ENCODE results near the gene DUSP16. TPM values are rescaled to one million over a fixed set of nuclear protein-coding genes. Genes with fewer than 3 reads are reported as not detected.
A peak's percentile ranks its signal among the peaks of the same experiment; 100 is the strongest.

DUSP16 gene
- total RNA-seq, 1 experiment from 2014 or later = 51.9 TPM

DNA sequence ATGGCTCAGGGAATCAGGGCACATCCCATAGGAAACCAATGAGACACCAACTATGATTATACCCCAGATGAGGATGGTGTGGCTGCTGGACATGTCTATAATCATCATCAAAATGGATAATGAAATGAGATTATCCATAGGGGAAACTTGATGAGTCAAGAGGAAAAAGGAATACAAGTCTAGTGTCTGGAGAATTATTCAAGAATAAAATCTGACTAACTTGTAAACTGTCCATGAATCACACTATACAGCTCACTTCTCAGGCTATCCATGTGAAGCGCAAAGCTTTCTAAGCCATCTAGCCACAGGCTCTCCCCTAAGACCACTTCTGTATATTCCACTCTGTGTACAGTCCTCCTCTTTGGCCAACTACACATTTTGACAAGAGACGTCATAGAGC, 52.5 kb downstream of the DUSP16 start:
- Mint-ChIP-seq H3K4me1 (peaks cover 64% of the 10 kb centered on the region), H3K36me3 (0 out of 2 replicates have a peak, but pooled peaks cover 4% of the 10 kb centered on the region), H3K4me3 (no peak overlapping the region), H3K27me3 (ENCODE audit: low read depth) (no peaks in the 10 kb centered on the region), H3K27ac (peak overlapping the region; percentile 60; the same call in 1 of the 2 replicates), H3K9me3 (no peaks in the 10 kb centered on the region)
- DNase-seq (ENCODE audit: low spot score) (no peak), ATAC-seq (no peak)
- ChIA-PET POLR2A (no interaction called here), CTCF (interaction anchor here (1.5 kb wide), 1 partner anchor 12 kb away, joined by 5 read pairs; no protein-coding TSS in a partner anchor)
- no peak for TF ChIP-seq MYBL2 (CRISPR knock-in tag; IDR thresholded peaks at IDR 0.05)
- no peak for TF ChIP-seq FOXJ3 (CRISPR knock-in tag; IDR thresholded peaks at IDR 0.05; ENCODE audit: borderline replicate concordance)
- no peak for TF ChIP-seq JAZF1 (CRISPR knock-in tag; IDR thresholded peaks at IDR 0.05)
- no peak for TF ChIP-seq SP1 (CRISPR knock-in tag; conservative IDR thresholded peaks at IDR 0.05)
- no peak for TF ChIP-seq NFYB (CRISPR knock-in tag; conservative IDR thresholded peaks at IDR 0.05; ENCODE audit: low read depth)
- TF ChIP-seq FOXP1 (CRISPR knock-in tag; IDR thresholded peaks at IDR 0.05; ENCODE audit: borderline replicate concordance) = no peak
- TF ChIP-seq GRHL2 (CRISPR knock-in tag; IDR thresholded peaks at IDR 0.05; ENCODE audit: insufficient replicate concordance, severe bottlenecking) = no peak
- no peak for TF ChIP-seq NR1H2 (CRISPR knock-in tag; IDR thresholded peaks at IDR 0.05)
- TF ChIP-seq ZNF416 (CRISPR knock-in tag; IDR thresholded peaks at IDR 0.05) = no peak
- TF ChIP-seq, protein P1, sequence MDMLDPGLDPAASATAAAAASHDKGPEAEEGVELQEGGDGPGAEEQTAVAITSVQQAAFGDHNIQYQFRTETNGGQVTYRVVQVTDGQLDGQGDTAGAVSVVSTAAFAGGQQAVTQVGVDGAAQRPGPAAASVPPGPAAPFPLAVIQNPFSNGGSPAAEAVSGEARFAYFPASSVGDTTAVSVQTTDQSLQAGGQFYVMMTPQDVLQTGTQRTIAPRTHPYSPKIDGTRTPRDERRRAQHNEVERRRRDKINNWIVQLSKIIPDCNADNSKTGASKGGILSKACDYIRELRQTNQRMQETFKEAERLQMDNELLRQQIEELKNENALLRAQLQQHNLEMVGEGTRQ (CRISPR knock-in tag; IDR thresholded peaks at IDR 0.05) = no peak
- TF ChIP-seq ZNF232 (CRISPR knock-in tag; IDR thresholded peaks at IDR 0.05) = no peak
- TF ChIP-seq MXD4 (CRISPR knock-in tag; IDR thresholded peaks at IDR 0.05; ENCODE audit: borderline replicate concordance) = no peak
- no peak for TF ChIP-seq ZNF219 (CRISPR knock-in tag; IDR thresholded peaks at IDR 0.05; ENCODE audit: borderline replicate concordance)

DNA sequence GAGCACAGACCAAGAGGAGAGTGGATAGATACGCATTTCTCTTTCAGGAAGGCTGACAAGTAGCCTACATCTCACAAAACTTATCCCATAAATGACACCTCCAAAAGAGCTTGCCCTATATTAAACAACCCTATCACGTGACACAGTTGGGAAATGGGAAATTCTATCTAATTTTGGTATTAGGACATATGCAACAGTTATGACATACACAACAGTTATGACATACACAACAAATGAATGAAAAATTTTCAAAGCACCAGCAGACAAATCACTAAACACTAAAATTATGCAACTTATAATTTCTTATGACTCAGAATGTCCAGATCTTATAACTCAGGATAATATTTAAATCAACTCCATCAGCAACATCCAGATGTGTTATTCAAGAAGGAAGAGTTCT, 54.1 kb downstream of the DUSP16 start:
- ATAC-seq (no peak), DNase-seq (ENCODE audit: low spot score) (no peak)
- Mint-ChIP-seq H3K27ac (0 out of 2 replicates have a peak overlapping the region, but pooled peaks have one; percentile 54), H3K27me3 (ENCODE audit: low read depth) (no peaks in the 10 kb centered on the region), H3K4me3 (no peak overlapping the region), H3K4me1 (peaks cover 61% of the 10 kb centered on the region), H3K9me3 (no peaks in the 10 kb centered on the region), H3K36me3 (0 out of 2 replicates have a peak, but pooled peaks cover 4% of the 10 kb centered on the region)
- ChIA-PET CTCF (interaction anchor here (1.3 kb wide), 1 partner anchor 9 kb away, joined by 3 read pairs; no protein-coding TSS in a partner anchor), POLR2A (no interaction called here)
- TF ChIP-seq HMGA2 (CRISPR knock-in tag; IDR thresholded peaks at IDR 0.05) = no peak
- TF ChIP-seq, protein P2, sequence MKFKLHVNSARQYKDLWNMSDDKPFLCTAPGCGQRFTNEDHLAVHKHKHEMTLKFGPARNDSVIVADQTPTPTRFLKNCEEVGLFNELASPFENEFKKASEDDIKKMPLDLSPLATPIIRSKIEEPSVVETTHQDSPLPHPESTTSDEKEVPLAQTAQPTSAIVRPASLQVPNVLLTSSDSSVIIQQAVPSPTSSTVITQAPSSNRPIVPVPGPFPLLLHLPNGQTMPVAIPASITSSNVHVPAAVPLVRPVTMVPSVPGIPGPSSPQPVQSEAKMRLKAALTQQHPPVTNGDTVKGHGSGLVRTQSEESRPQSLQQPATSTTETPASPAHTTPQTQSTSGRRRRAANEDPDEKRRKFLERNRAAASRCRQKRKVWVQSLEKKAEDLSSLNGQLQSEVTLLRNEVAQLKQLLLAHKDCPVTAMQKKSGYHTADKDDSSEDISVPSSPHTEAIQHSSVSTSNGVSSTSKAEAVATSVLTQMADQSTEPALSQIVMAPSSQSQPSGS (CRISPR knock-in tag; IDR thresholded peaks at IDR 0.05; ENCODE audit: borderline replicate concordance, low read depth) = no peak
- TF ChIP-seq KAT7 (CRISPR knock-in tag; IDR thresholded peaks at IDR 0.05; ENCODE audit: borderline replicate concordance) = no peak
- TF ChIP-seq PRRX2 (CRISPR knock-in tag; IDR thresholded peaks at IDR 0.05) = no peak
- TF ChIP-seq TP53 (CRISPR knock-in tag; IDR thresholded peaks at IDR 0.05) = no peak
- TF ChIP-seq, protein P3, sequence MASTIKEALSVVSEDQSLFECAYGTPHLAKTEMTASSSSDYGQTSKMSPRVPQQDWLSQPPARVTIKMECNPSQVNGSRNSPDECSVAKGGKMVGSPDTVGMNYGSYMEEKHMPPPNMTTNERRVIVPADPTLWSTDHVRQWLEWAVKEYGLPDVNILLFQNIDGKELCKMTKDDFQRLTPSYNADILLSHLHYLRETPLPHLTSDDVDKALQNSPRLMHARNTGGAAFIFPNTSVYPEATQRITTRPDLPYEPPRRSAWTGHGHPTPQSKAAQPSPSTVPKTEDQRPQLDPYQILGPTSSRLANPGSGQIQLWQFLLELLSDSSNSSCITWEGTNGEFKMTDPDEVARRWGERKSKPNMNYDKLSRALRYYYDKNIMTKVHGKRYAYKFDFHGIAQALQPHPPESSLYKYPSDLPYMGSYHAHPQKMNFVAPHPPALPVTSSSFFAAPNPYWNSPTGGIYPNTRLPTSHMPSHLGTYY (CRISPR knock-in tag; IDR thresholded peaks at IDR 0.05) = no peak

DNA sequence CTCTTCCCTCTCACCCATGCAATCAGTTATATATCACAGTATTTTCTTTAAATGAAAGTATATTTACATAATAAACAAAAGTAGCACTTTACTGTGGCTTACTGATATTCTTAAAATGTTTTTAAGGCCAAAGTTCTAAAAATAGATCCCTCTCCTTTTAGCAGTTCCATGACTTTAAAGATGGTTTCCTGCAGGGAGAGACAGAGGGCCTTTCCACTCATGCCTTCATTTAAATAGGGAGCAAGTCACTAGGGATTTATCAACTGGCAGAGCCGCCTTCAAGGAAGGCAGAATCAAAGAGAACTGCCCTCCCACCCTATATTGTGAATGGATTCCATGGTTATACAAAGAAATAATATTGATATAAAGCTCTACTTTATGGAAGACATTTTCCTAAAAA, 55.5 kb downstream of the DUSP16 start:
- CTCF ChIA-PET = no interaction called here
- TF ChIP-seq NFE2L1 (CRISPR knock-in tag; IDR thresholded peaks at IDR 0.05) (no peak), ZNF263 (CRISPR knock-in tag; IDR thresholded peaks at IDR 0.05; ENCODE audit: low read depth) (no peak), TEAD4 (CRISPR knock-in tag; IDR thresholded peaks at IDR 0.05) (no peak), MXD4 (CRISPR knock-in tag; IDR thresholded peaks at IDR 0.05; ENCODE audit: borderline replicate concordance) (no peak), EMX1 (CRISPR knock-in tag; IDR thresholded peaks at IDR 0.05) (no peak), GTF2I (CRISPR knock-in tag; conservative IDR thresholded peaks at IDR 0.05) (no peak)
- TF ChIP-seq, protein P3 (CRISPR knock-in tag; IDR thresholded peaks at IDR 0.05) = no peak
- TF ChIP-seq, protein P4, sequence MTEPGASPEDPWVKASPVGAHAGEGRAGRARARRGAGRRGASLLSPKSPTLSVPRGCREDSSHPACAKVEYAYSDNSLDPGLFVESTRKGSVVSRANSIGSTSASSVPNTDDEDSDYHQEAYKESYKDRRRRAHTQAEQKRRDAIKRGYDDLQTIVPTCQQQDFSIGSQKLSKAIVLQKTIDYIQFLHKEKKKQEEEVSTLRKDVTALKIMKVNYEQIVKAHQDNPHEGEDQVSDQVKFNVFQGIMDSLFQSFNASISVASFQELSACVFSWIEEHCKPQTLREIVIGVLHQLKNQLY (CRISPR knock-in tag; IDR thresholded peaks at IDR 0.05) = no peak
- TF ChIP-seq, protein P5, sequence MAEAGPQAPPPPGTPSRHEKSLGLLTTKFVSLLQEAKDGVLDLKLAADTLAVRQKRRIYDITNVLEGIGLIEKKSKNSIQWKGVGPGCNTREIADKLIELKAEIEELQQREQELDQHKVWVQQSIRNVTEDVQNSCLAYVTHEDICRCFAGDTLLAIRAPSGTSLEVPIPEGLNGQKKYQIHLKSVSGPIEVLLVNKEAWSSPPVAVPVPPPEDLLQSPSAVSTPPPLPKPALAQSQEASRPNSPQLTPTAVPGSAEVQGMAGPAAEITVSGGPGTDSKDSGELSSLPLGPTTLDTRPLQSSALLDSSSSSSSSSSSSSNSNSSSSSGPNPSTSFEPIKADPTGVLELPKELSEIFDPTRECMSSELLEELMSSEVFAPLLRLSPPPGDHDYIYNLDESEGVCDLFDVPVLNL (CRISPR knock-in tag; IDR thresholded peaks at IDR 0.05; ENCODE audit: borderline replicate concordance, low read depth) = no peak

More for the DNA sequence above, 55.5 kb downstream of the DUSP16 start:
- no peak overlapping the region for H3K4me3 Mint-ChIP-seq
- no peak for DNase-seq (ENCODE audit: low spot score)
- no peaks in the 10 kb centered on the region for H3K27me3 Mint-ChIP-seq (ENCODE audit: low read depth)
- H3K4me1 Mint-ChIP-seq = peaks cover 72% of the 10 kb centered on the region
- 0 out of 2 replicates have a peak, but pooled peaks cover 4% of the 10 kb centered on the region for H3K36me3 Mint-ChIP-seq
- peak overlapping the region; percentile 88; the same call in 1 of the 2 replicates for H3K27ac Mint-ChIP-seq
- POLR2A ChIA-PET = no interaction called here
- ATAC-seq = no peak
- H3K9me3 Mint-ChIP-seq = no peaks in the 10 kb centered on the region

Measured in WTC11 (cell line).